Vagina (tissue), 2 donors: ENCODE results near the gene RRM2.

ENCODE experiments used
- CTCF ChIP-seq, 3 experiments: fragments of 450-650 bp in 2 of 3; fragments of 200-600 bp in 1 of 3; sonication (generic) in 1 of 3; IDR thresholded peaks; one replicate each; pipeline ENCODE4 v1.5.1; 2017 to 2019; ENCODE audit warnings: antibody characterized with exemption in 3 of 3, mild to moderate bottlenecking in 2 of 3, moderate library complexity in 2 of 3
- POLR2A ChIP-seq, 2 donors: fragments of 450-650 bp; IDR thresholded peaks; one replicate each; pipeline ENCODE4 v1.6.1; 2017; ENCODE audit warnings: antibody characterized with exemption in 2 of 2, mild to moderate bottlenecking in 2 of 2, moderate library complexity in 2 of 2
- POLR2AphosphoS5 ChIP-seq, 2 donors: sonication (generic); formaldehyde crosslinking; IDR thresholded peaks; one replicate each; pipeline ENCODE4 v1.9.0; 2017; ENCODE audit warnings: antibody characterized with exemption in 2 of 2, mild to moderate bottlenecking in 2 of 2, low read depth in 1 of 2; ENCODE audit not compliant: insufficient read depth in 1 of 2

- TF ChIP-seq POLR2A (IDR thresholded peaks at IDR 0.05) = no peak
- no peak for TF ChIP-seq CTCF (IDR thresholded peaks at IDR 0.05)
- TF ChIP-seq POLR2AphosphoS5 (IDR thresholded peaks at IDR 0.05; ENCODE audit: insufficient read depth in 1 of 2, low read depth in 1 of 2) = no peak
Observed at GRCh38 chr2:10078001-10078400, 44.5 kb upstream of the RRM2 start.
